ENCODE results near the gene IFNA10.
"Not testable (repeated sequence)": the region's sequence is repeated elsewhere in the genome, so short reads cannot be mapped to it uniquely, and the experiment has no call there.

Gene IFNA10

GRCh38 chr9:21166560-21166959, 40.4 kb downstream of the IFNA10 start, which contains the start of gene IFNA21:
IFNA21 (minus strand) TSS chr9:21166660; CDS start chr9:21166612, 48 bp downstream.
- TF ChIP-seq, protein P1, sequence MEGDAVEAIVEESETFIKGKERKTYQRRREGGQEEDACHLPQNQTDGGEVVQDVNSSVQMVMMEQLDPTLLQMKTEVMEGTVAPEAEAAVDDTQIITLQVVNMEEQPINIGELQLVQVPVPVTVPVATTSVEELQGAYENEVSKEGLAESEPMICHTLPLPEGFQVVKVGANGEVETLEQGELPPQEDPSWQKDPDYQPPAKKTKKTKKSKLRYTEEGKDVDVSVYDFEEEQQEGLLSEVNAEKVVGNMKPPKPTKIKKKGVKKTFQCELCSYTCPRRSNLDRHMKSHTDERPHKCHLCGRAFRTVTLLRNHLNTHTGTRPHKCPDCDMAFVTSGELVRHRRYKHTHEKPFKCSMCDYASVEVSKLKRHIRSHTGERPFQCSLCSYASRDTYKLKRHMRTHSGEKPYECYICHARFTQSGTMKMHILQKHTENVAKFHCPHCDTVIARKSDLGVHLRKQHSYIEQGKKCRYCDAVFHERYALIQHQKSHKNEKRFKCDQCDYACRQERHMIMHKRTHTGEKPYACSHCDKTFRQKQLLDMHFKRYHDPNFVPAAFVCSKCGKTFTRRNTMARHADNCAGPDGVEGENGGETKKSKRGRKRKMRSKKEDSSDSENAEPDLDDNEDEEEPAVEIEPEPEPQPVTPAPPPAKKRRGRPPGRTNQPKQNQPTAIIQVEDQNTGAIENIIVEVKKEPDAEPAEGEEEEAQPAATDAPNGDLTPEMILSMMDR (IDR thresholded peaks at IDR 0.05) = not testable (repeated sequence)

- TF ChIP-seq, protein P1 (IDR thresholded peaks at IDR 0.05) = no peak
Observed at GRCh38 chr9:21165516-21165915, 41.4 kb downstream of the IFNA10 start.

DNA sequence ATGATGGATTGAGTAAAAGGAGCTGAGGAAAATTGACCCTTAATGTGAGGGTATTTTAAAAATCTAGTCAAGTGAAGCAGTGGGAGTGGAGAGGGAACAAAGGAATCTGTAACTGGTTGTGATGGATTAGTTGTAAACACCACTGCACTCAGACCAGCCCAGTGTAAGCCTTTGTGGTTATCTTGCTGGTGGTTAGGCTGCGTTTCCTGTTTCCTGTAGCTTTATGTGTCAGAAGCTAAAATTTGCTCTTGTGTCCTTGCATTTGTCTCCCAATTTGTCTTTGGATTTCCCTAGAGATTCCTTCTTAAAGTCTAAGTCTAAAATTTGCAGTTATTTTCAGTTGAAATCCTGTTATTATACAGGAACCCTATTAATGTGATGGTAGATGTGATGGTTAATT, 46.8 kb downstream of the IFNA10 start:
- TF ChIP-seq, protein P1 (IDR thresholded peaks at IDR 0.05) = no peak
